IPS-NIHi7 (cell line): Measurements from ENCODE around the gene BAZ2B.
A peak's percentile ranks its signal among the peaks of the same experiment; 100 is the strongest.
"Not testable (repeated sequence)": the region's sequence is repeated elsewhere in the genome, so short reads cannot be mapped to it uniquely, and the experiment has no call there.

ENCODE experiments used
- DNase-seq: peaks from one replicate; pipeline ENCODE4 v3.0.0; 2012; ENCODE audit warnings: mixed read lengths; ENCODE audit errors: extremely low spot score

The BAZ2B gene

DNA sequence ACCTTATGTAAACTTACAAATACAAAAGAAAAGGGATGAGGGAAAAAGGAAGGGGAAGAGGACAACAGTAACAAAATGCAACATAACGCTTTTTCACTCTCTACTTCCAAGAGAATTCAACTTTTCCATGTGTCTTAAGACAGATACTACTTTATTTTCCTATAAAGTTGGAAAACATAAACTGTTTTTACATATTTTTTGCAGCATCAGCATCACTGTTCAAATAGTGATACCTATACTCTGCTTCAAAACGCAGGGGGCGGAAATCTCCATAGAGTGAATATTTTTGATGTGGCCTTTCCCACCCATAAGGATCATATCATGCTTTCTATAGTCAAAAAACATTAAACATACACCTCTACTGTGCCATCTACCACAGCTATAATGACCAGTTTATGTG, 77.5 kb downstream of the BAZ2B start:
- DNase-seq, result no peak

DNA sequence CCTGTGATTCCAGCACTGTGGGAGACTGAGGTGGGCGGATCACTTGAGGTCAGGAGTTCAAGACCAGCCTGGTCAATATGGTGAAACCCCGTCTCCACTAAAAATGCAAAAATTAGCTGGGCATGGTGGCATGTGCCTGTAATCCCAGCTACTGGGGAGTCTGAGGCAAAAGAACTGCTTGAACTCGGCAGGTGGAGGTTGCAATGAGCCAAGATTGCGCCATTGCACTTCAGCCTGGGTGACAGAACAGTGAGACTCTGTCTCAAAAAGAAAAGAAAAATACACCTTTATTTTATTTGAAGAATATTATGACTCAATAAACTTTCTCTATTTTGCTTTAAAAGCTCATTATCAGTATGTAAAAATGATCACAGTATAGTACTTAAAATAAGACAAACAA, 81.1 kb downstream of the BAZ2B start:
- not testable (repeated sequence) for DNase-seq

DNA sequence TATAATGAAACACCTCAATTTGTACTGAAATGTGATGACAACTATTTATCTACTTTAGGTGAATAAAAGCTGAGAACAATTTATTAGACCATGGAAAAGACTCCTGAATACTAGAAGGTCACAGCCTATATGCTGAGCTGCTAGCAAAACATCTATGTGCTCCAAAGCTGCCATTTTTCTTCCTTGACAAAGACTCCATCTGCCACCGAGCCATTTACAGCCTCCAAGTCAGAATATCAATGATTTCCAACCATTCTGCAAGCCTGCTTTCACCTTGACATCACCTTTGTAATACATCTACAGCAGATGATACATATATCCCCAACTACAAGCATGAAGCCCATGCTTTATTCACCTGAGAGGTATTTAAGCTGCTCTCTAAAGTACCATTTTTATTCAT, 84.9 kb downstream of the BAZ2B start:
- DNase-seq, result no peak

DNA sequence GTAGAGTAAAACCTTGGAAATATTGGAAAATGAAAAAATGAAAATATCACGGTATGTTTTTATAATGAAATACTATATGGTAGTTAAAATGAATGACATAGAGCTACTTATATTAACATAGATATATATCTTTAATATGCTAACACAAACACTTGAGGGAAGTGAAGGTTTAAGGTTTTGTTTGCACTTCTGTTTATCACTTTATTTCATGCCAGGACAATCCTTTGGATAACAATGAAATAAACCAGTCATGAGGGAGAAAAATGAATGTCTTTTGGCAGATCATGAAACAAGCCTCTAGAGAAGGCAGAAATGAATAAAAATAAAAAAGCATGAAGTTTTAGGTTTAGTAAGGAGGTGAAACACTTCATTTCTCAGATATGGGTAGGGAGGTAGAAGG, 89.9 kb downstream of the BAZ2B start:
- no peak for DNase-seq

DNA sequence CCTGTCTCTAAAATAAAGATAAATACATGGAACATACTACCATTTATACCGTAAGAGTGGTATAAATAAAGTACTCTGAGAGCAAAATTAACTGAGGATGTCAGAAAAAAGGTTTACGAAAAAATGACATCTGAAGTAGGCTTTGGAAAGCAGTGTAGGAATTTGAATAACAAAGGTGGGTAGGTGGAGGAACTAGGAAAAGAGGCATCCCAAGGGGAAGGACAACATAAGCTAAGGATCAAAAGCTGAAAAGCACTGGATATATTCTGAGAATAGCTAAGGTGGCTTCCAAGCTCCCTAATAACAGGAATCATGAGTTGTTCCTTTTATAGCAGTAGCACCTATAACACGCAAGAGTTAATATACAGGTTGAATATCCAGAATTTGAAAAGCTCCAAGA, 91.3 kb downstream of the BAZ2B start:
- no peak for DNase-seq

DNA sequence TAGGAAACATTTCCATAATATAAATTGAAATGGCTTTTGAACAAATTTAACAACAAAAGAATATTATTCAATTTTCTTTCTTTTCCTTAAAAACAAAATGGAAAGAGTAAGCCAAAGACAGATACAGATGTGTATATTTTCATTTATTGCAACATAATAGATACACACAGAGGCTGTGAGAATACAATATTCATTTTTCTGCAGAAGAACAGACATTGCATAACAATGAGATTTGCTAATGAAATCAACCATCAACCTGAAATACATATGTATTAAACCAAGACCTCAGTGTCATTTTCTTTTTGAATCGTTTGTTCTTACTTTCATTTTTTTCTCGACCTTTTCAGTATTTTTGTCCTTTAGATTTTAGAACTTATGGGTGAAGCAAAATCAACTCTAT, 95.1 kb downstream of the BAZ2B start:
- no peak for DNase-seq

DNA sequence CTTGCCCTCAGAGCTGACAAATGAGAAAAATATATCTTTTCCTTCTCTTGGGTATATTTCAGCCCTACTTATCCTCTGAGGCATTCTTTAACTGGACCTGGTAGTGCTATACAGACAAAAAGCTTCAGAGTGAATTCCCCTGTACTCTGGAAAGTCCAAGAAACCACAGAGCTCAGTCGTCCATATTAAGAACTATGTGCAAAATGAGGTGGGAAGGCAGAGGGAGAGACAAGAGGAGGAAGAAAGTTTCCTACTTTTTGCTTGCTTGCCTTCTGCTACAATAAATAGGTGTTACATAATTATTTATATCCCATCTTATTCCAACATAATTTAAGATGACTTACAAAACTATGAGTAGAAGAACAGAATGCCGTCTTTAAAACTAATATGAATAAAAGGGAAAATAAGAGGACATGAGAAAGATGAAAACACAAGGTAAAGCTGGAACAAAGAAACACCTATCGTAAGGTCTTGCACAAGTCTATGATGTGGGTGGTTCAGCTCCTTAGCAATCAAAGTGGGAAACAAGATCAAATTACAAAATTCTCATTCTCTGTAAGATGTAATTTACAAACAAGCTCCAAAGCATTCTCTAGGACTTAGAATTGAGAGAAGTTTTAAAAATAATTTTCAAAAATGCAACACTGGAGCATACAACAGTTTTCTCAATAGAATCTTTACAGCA, 97.9 kb downstream of the BAZ2B start:
- DNase-seq, result no peak

DNA sequence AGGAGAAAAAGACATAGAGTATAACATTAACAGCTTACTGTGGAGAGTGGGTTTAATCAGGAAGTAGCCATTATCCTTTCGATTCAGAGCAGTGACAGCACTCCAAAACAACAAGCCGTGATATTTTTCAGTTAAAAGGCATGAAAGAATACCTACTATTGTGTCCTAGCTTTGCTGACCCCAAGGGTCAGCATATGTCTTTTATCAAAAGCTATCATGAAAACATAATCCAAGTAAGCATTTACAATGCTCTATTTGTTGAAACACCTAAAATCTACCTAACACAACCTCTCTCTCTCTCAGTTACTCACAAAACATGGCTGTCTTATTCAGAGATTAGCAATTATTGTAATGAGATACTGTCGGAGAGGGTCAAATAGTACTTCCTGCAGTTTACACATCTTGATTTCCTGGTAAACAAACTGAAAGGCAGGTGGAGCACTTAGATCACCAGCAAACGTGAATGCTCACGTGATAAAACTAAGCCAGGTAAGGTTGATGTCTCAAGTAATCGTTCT, 100.0 kb downstream of the BAZ2B start:
- peak; percentile 26 for DNase-seq

DNA sequence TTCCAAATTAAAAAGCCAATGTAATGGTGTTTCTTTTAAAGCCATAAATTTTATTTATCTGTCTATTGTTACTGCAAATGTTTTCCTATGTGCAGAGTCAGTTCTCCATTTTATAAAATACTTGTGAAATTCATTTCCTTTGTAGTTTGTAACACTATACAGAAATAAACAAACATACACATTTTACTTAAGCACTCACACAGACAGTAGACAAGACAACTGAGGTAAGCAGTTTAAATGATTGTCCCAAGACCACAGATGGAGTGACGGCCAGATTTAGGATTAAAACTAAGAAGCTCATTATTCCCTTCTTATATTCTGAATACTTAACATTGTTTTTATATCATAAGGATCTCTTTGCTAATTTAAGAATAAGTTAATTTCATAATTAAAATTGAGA, 100.9 kb downstream of the BAZ2B start:
- no peak for DNase-seq

DNA sequence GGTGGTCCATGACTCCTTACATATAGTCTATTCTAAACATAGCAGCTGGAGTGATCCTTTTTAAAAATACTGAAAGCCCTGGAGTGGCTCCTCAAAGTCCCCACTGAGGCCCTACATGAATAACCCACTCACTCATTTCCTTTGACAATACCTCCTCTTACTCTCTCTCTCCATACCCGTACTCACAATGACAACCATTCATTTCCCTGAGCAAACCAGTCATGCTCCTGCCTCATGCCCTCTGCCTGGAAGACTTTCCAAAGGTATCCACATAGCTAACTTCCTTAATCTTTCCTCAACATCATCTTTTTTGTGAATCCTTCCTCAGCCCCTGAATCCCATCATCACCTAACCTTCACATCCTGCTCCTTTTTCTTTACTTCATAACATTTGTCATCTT, 102.6 kb downstream of the BAZ2B start:
- DNase-seq, result no peak

DNA sequence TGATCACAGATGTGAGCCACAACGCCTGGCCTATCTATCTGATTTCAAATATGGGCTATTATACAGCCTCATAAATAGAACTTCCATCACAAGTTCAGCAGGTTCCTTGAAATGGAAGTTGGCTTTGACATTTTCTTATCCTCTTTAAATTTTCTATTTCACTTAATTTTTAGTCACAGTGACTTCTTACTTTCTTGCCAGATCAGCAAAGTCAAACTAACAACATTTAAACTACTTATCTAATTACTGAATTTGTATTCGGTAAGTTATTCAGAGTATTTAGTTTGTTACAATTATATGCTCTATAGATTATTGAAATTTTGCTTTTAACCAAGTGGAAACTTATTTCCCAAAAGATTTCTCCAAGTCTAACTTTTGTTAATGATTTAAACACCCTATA, 108.2 kb downstream of the BAZ2B start:
- no peak for DNase-seq

DNA sequence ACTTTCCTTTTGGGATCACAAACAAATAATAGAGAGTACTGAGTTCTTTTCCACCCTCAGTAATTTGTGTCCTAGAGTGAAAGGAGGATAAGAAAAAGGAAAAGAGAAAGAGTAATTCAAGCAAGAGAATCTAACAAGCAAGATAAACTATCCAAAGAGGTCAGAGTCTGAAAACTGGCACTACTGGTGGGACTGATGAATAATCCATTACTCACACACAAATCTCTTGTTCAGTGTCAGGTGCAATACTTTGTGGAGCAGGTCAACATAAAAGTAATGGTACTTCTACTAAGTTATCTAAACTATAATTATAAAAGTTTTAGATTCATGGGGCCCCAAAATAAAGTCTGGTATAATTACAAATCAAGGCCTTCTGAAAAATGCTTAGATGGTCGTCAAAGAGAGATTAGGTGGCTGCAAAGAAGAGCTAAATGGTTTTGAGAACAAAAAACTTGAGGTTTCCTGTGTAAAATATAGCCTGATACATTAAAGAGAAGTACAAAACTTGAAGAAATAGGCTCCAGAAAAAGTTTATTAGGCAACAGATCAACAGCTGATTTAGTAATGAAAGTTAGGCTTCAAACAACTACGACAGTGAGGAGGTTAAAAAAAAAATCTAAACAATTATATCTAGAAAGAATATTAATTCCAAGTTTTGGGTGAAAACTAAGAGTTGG, 109.4 kb downstream of the BAZ2B start:
- DNase-seq, result no peak

DNA sequence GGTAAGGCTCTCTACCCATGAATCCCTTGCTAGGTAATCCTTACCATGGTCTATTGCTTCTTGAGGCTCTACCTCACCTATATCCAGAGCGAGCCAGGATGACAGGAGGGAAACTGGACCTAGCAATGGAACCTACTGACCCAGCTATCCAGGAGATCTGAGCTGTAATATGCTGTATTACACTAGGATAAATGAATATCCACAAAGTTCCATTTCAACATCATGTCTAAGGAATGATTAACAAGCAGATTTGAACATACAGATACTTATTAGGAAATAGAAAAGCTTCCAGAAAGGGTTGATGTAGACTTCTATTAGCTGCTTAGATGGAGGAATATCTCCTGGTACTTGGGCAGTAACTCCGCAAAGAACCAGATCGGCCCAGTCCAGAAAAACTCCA, 110.1 kb downstream of the BAZ2B start:
- no peak for DNase-seq

DNA sequence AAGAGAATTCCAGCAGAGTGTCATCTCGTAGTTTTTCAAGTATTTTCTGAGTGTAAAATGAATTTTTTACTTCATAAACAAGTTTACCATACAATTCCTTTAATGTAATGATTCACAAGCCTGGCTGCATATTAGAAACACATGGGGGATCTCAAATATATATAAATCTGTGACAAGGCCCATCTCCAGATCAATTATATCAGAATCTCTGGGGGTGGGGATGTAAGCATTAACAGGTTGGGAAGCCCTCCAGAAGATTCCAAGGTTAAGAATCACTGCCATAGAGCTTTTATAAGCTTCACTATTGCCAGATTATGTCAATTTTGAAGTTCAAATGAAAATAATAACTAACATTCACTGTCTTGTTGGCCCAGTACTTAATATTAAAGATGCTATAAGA, 111.2 kb downstream of the BAZ2B start:
- no peak for DNase-seq

DNA sequence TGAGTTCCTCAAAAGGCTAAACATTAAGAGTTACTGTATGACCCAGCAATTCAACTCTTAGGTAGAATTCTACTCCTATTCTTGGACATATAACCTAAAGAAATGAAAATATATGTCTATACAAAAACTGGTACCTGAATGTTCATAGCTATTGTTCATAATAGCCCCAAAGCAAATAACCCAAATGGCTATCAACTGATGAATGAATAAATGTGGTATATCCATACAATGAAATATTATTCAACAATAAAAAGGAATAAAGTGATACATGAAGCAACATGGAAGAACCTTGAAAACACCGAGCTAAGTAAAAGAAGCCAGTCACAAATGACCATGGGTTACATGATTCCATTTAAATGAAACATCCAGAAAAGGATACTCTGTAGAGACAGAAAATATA, 114.6 kb downstream of the BAZ2B start:
- no peak for DNase-seq

DNA sequence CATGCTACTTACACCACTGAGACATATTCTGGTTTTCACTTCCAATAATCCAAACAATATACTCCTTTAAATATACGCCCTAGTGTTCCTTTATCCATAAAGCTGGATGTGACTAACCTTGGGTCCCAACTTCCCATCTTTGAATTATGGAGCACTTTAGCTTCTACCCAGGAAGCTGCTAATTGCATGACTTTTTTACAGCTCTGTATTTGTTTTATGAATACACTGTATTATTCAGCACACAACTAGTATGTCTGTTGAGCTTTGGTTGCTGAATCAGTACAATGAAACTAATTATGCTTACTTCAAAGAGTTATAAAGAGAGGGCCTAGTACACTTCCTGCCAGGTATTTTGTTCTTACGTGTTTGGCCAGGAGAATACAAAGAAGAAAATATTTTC, 118.5 kb downstream of the BAZ2B start:
- no peak for DNase-seq

DNA sequence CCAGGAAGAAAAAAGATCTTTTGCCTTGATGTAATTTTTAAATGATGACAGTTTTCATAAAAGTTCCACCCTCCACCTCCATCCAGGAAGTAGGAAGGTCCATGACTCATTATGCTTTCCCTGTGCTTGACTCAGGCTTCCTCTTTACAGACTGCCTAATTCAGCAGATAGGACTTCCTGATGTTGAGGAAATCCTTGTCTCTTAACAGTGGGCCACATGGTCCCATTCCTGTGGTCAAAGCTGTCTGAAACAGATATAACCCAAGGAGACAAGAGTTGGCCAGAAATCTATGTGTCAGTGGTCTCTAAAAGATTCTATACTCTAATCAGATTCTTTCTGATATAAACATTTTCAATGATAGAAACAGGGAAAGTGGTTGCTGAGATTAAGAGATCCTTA, 119.1 kb downstream of the BAZ2B start:
- peak; percentile 17 for DNase-seq

DNA sequence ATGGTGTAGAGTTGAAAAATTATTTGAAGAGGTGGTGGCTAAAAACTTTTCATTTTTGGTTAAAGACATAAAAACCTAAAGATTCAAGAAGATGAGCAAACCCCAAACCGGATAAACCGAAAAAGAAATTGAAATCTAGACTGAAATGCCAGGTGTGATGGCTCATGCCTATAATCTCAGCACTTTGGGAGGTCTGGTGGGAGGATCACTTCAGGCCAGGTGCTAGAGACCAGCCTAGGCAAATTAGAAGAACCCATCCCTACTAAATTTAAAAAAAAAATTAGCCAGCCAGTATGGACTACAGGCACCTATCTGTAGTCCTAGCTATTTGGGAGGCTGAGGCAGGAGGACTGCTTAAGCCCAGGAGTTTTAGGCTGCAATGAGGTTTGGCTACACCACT, 126.9 kb downstream of the BAZ2B start:
- no peak for DNase-seq

DNA sequence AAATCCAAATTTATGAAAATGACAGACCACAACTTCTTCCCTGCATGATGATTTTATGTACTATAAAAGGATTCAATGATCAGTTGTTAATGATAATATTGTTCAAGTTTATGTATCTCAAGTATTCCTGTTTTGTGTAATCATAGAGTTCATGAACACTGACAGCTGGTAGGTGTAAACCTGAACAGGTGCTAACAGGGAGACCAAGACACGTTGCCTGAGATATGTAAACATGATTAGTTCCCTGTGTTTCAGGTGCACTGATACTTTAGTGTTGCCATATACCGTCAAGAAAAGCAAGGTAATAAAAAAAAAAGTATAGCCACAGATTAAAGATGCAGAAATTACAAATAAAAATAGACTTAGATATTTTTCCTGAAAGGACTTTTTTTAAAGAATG, 131.8 kb downstream of the BAZ2B start:
- no peak for DNase-seq

DNA sequence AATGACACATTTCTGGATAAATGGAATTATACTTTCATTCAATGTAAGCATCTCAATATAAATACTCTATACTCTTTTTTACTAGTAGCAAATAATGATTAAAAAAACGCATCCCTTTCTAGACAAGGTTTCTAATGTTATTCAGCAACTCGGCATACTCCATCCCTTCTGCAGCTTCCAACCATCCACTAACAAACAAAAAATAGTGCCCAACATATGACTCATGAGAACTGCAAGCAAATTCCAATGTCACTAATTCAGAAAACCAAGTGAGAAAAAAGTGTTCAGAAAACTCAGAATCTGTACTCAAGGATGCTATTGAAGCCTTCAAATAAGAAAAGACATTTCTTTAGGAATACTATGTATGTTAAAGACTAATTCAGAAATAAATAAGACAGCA, 140.0 kb downstream of the BAZ2B start:
- DNase-seq, result no peak

DNA sequence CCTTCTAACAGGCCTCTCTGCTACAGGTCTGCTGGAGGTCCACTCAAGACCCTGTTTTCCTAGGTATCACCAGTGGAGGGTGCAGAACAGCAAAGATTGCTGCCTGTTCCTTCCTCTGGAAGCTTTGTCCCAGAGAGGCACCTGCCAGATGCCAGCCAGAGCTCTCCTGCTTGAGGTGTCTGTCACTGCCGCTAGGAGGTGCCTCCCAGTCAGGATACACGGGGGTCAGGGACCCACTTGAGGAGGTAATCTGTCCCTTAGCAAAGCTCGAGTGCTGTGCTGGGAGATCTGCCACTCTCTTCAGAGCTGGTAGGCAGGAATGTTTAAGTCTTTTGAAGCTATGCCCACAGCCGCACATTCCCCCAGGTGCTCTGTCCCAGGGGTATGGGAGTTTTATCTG, 140.6 kb downstream of the BAZ2B start:
- DNase-seq, result no peak

DNA sequence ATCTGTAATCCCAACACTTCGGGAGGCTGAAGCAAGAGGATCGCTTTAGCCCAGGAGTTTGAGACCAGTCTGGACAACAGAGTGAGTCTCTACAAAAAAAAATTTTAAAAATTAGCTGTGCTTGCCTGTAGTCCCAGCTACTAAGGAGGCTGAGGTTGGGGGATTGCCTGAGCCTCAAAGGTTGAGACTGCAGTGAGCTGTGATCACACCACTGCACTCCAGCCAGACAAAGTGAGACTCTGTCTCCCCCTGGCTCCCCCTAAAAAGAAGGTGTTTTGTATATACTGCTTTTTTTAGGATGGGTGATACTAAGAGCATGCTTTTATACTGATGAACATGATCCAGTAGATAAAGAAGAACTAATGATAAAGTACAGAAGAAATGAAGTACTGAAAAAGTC, 145.0 kb downstream of the BAZ2B start:
- no peak for DNase-seq

DNA sequence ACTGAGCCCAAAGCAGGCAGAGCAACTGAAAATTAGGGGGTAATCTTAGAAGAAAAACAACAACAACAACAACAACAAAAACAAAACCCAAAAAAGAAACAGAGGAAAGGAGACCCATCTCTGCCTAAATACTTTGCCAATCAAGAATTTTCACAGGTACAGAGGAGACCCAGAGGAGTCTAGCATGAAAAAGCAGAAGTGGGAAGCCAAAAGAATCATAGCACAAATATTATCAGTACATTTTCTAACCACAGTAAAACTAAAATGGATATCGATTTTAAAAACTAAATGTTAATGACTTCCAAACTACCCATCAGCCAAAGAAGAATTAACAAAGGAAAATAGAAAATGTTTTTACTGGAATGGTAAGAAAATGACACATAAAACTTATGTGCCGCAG, 148.1 kb downstream of the BAZ2B start:
- DNase-seq, result no peak

DNA sequence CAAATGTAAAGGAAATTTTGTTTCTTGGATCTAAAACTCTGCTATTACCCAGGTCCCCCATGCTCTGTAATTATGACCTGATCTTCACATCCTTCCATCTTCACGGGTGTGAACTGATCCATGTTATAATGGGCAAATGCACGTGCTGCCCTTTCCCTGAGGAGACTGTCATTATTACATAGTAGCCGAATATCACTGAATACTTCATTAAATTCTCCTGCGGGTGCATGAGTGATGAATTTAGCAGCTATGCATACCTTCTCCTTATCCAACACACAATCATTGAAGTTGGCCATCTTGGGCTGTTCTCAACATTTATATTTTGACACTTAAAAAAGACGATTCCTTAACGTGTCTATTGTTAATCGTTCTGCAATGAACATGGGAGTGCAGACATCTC, 153.4 kb downstream of the BAZ2B start:
- no peak for DNase-seq
